Type B pancreatic cell (in vitro differentiated cells): ENCODE data around the gene RCAN1. TPM values are rescaled to one million over a fixed set of nuclear protein-coding genes. Genes with fewer than 3 reads are reported as not detected.

ENCODE experiments used
- DNase-seq: peaks from one replicate; pipeline ENCODE4 v3.0.0; 2021; ENCODE audit warnings: mixed read lengths; ENCODE audit not compliant: unreplicated experiment; ENCODE audit errors: extremely low spot score
- H3K27ac Mint-ChIP-seq: 2 replicates; pipeline ENCODE4 v1.8.0; 2021; ENCODE audit warnings: mild to moderate bottlenecking, mixed read lengths
- H3K27me3 Mint-ChIP-seq: 2 replicates; pipeline ENCODE4 v1.8.0; 2021; ENCODE audit warnings: mixed read lengths
- H3K36me3 Mint-ChIP-seq: 2 replicates; pipeline ENCODE4 v1.8.0; 2021; ENCODE audit warnings: mixed read lengths
- H3K4me1 Mint-ChIP-seq: one replicate; pipeline ENCODE4 v1.8.0; 2021; ENCODE audit warnings: mixed read lengths; ENCODE audit not compliant: unreplicated experiment
- H3K4me3 Mint-ChIP-seq: 2 replicates; pipeline ENCODE4 v1.8.0; 2021; ENCODE audit warnings: mild to moderate bottlenecking, mixed read lengths
- H3K9me3 Mint-ChIP-seq: 2 replicates; pipeline ENCODE4 v1.8.0; 2021; ENCODE audit warnings: mixed read lengths
- CTCF ChIP-seq: fragments of 200-600 bp; sonication (generic); conservative IDR thresholded peaks from 2 replicates; pipeline ENCODE4 v1.5.0; 2021; ENCODE audit warnings: antibody characterized with exemption, mild to moderate bottlenecking
- total RNA-seq: library from RNA; stranded (reverse); gene quantifications from 2 replicates; pipeline ENCODE4 v1.2.1, GENCODE V29; 2021; ENCODE audit warnings: low replicate concordance

RCAN1 gene
- total RNA-seq, 1 donor from 2014 or later: 16.5 TPM

DNA sequence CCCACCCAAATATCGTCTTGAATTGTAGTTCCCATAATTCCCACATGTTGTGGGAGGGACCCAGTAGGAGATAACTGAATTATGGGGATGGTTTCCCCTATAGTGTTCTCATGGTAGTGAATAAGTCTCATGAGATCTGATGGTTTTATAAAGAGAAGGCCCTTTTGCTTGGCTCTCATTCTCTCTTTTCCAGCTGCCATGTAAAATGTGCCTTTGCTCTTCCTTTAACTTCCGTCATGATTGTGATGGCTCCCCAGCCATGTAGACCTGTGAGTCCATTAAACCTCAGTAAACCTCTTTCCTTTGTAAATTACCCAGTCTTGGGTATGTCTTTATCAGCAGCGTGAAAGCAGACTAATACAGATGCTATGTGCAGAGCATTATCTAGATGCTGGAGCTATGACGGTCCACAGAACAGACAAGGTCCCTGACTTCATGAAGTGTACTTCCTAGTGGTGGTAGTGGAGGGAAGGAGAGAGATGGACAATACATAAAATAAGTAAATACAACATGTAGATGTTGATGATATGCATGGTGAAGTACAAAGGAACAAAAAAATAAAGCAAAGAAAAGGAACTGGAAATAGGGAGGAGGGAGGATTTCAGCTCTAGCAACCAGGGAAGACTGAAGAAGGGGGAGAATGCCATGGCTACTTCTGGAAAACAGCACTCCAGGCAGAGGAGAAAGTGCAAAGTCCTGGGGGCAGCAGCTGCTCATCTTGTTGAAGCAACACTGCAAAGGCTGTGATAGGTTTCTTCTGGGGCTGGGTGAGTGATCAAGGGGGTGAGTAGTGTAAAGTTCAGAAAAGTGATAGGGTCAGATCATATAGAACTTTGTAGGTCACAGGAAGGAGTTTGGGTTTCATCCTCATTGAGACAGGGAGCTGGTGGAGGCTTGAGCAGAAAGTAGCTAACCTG lies 6.8 kb upstream of the RCAN1 start:
- H3K4me3 Mint-ChIP-seq: no peak overlapping the region
- TF ChIP-seq CTCF: no peak
- no peaks in the 10 kb centered on the region for H3K9me3 Mint-ChIP-seq
- DNase-seq: no peak
- H3K4me1 Mint-ChIP-seq: no peaks in the 10 kb centered on the region
- H3K27me3 Mint-ChIP-seq: peaks cover 32% of the 10 kb centered on the region
- H3K27ac Mint-ChIP-seq: no peak overlapping the region
- H3K36me3 Mint-ChIP-seq: no peaks in the 10 kb centered on the region

- H3K27me3 Mint-ChIP-seq: peaks cover 29% of the 10 kb centered on the region
Observed at GRCh38 chr21:34619841-34620665, 5.1 kb upstream of the RCAN1 start.

DNA sequence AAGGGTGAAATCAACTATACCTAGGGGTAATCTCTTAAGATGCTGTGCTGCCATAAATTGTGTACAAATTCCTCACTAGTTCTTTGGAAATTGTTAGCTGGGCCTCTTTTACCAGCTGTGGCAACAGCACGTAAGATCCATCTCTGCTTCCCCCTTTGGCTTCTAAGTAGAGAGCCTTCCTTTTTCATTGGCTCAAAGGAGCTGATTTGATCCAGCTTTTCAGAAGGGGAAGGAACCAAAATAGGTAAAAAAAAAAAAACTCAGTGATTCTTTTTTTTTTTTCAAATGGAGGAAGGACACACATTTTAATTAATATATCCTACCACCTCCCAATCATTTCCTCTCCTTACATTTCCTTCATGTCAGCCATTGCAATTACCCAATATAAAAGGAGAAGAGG lies 4.0 kb upstream of the RCAN1 start:
- Mint-ChIP-seq H3K4me1 (no peaks in the 10 kb centered on the region), H3K27me3 (peaks cover 31% of the 10 kb centered on the region), H3K36me3 (no peaks in the 10 kb centered on the region), H3K27ac (no peak overlapping the region), H3K9me3 (no peaks in the 10 kb centered on the region), H3K4me3 (no peak overlapping the region)
- no peak for DNase-seq
- no peak for TF ChIP-seq CTCF

More at GRCh38 chr21:34619841-34620665, 5.1 kb upstream of the RCAN1 start:
- Mint-ChIP-seq H3K9me3 (no peaks in the 10 kb centered on the region), H3K27ac (no peak overlapping the region), H3K4me1 (no peaks in the 10 kb centered on the region), H3K36me3 (no peaks in the 10 kb centered on the region), H3K4me3 (no peak overlapping the region)
- no peak for DNase-seq
- TF ChIP-seq CTCF: no peak

- Mint-ChIP-seq H3K9me3 (no peaks in the 10 kb centered on the region), H3K4me1 (no peaks in the 10 kb centered on the region), H3K36me3 (no peaks in the 10 kb centered on the region), H3K27ac (no peak overlapping the region), H3K27me3 (peaks cover 37% of the 10 kb centered on the region), H3K4me3 (no peak overlapping the region)
- no peak for TF ChIP-seq CTCF
- no peak for DNase-seq
Observed at GRCh38 chr21:34617753-34618339, 2.9 kb upstream of the RCAN1 start.

DNA sequence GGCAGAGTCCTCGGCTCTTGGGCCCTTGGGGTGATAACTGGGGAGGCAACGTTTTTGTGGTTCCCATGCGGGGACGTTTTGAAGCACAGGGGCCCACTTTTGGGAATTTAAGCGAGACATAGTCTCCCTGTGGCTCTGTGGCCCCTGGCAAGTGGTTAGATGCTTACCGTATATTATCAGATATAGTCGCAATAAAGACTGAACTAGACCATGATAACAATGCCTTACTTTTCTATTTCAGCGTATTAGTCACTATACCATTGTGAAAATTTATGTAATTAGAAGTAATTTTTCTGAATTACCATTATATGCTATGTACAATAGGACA lies 538 bp upstream of the RCAN1 start:
- Mint-ChIP-seq H3K27me3 (peaks cover 41% of the 10 kb centered on the region), H3K4me3 (peak overlapping the region; percentile 93), H3K9me3 (no peaks in the 10 kb centered on the region), H3K27ac (peak overlapping the region; percentile 83), H3K36me3 (no peaks in the 10 kb centered on the region), H3K4me1 (no peaks in the 10 kb centered on the region)
- TF ChIP-seq CTCF: no peak
- no peak for DNase-seq
